Upper lobe of left lung (tissue), 6 donors: Measurements from ENCODE around the gene PCSK6. TPM values are rescaled to one million over a fixed set of nuclear protein-coding genes. Genes with fewer than 3 reads are reported as not detected.
A peak's percentile ranks its signal among the peaks of the same experiment; 100 is the strongest.

Source experiments
- ATAC-seq, 2 donors: fragments of 200-7000 bp; cut with Tn5 transposase; one replicate each; pipeline ENCODE4 v1.9.1; 2022; ENCODE audit warnings: mild to moderate bottlenecking in 2 of 2, moderate library complexity in 2 of 2; ENCODE audit not compliant: low FRiP score in 2 of 2
- DNase-seq, 2 donors: peaks; one replicate each; pipeline ENCODE4 v3.0.0-alpha.2; 2019 to 2020
- H3K27ac ChIP-seq, 4 donors: fragments of 200-600 bp; sonication (generic); one replicate each; pipeline ENCODE4 v1.5.1; 2016 to 2019
- H3K27me3 ChIP-seq, 4 donors: fragments of 200-600 bp; sonication (generic); one replicate each; pipeline ENCODE4 v1.5.1; 2017 to 2019
- H3K36me3 ChIP-seq, 4 donors: fragments of 200-600 bp; sonication (generic); one replicate each; pipeline ENCODE4 v1.5.1; 2016 to 2019
- H3K4me1 ChIP-seq, 4 donors: fragments of 200-600 bp; sonication (generic); one replicate each; pipeline ENCODE4 v1.5.1; 2018 to 2019
- H3K4me3 ChIP-seq, 4 donors: fragments of 200-600 bp; sonication (generic); one replicate each; pipeline ENCODE4 v1.5.1; 2017 to 2019; ENCODE audit warnings: mild to moderate bottlenecking in 2 of 4, moderate library complexity in 1 of 4
- H3K9me3 ChIP-seq, 4 donors: fragments of 200-600 bp; sonication (generic); one replicate each; pipeline ENCODE4 v1.5.1; 2018 to 2019
- CTCF ChIP-seq, 6 experiments: fragments of 450-650 bp in 4 of 6; fragments of 200-600 bp in 2 of 6; sonication (generic) in 2 of 6; IDR thresholded peaks; one replicate each; pipeline ENCODE4 v1.5.1; 2016 to 2019; ENCODE audit warnings: antibody characterized with exemption in 6 of 6
- EP300 ChIP-seq, 4 donors: sonication (generic); formaldehyde crosslinking; IDR thresholded peaks; one replicate each; pipeline ENCODE4 v1.5.1; 2017; ENCODE audit warnings: antibody characterized with exemption in 4 of 4, control low read depth in 2 of 4
- POLR2A ChIP-seq, 4 donors: fragments of 450-650 bp; IDR thresholded peaks; one replicate each; pipeline ENCODE4 v1.5.1; 2016 to 2017; ENCODE audit warnings: antibody characterized with exemption in 4 of 4, mild to moderate bottlenecking in 2 of 4
- POLR2AphosphoS5 ChIP-seq, 2 donors: sonication (generic); formaldehyde crosslinking; IDR thresholded peaks; one replicate each; pipeline ENCODE4 v1.5.1; 2017; ENCODE audit warnings: antibody characterized with exemption in 2 of 2
- WGBS, 2 donors: methylation state at CpG; one replicate each; pipeline ENCODE4 v1.1.5; 2017 to 2018; 5-methylcytosine and 5-hydroxymethylcytosine counted together
- total RNA-seq, 6 donors: library from RNA; depleted of rRNA in 4 of 6; stranded (reverse); fragments of >200 nt in 4 of 6; gene quantifications; one replicate each; pipeline versions ENCODE4 v1.1.0 to v1.2.1, GENCODE V29; 2016 to 2021
- donor health status: DM: no; HTN: no; CAD: no; lungs with moderate emphysema.
- donor health status: DM: no; HTN: yes; CAD: no; lungs with severe emphysema.

PCSK6 gene
- total RNA-seq, 6 donors from 2014 or later, result 3.1 to 24.4 (median 5.5) TPM

- H3K27me3 ChIP-seq, result no peaks in the 10 kb centered on the region
- no peak overlapping the region for H3K4me3 ChIP-seq
- H3K4me1 ChIP-seq, result no peaks in the 10 kb centered on the region
- DNase-seq (peak in 1 of 2 donors; percentile 73), ATAC-seq (no peak)
- WGBS, 2 donors, result 89 to 90% methylated on average over 15 to 24 of the region's 24 CpGs
- H3K27ac ChIP-seq, result no peak overlapping the region
- no peaks in the 10 kb centered on the region for H3K36me3 ChIP-seq
- TF ChIP-seq POLR2AphosphoS5 (IDR thresholded peaks at IDR 0.05) (no peak), POLR2A (IDR thresholded peaks at IDR 0.05) (no peak), EP300 (IDR thresholded peaks at IDR 0.05) (no peak), CTCF (IDR thresholded peaks at IDR 0.05) (no peak)
- no peaks in the 10 kb centered on the region for H3K9me3 ChIP-seq
Observed at GRCh38 chr15:101398247-101398646, 91.3 kb downstream of the PCSK6 start.

GRCh38 chr15:101397521-101398003, 91.9 kb downstream of the PCSK6 start:
- H3K36me3 ChIP-seq, result no peaks in the 10 kb centered on the region
- H3K27ac ChIP-seq, result no peak overlapping the region
- 62 to 67% methylated on average over 8 to 12 of the region's 12 CpGs for WGBS, 2 donors
- no peaks in the 10 kb centered on the region for H3K4me1 ChIP-seq
- H3K4me3 ChIP-seq, result no peak overlapping the region
- H3K27me3 ChIP-seq, result no peaks in the 10 kb centered on the region
- TF ChIP-seq EP300 (IDR thresholded peaks at IDR 0.05) (no peak), CTCF (IDR thresholded peaks at IDR 0.05) (no peak), POLR2AphosphoS5 (IDR thresholded peaks at IDR 0.05) (no peak), POLR2A (IDR thresholded peaks at IDR 0.05) (no peak)
- DNase-seq (no peak), ATAC-seq (peak in 1 of 2 donors; percentile 27)
- no peaks in the 10 kb centered on the region for H3K9me3 ChIP-seq

- DNase-seq (peak in 1 of 2 donors; percentile 10), ATAC-seq (no peak)
- Histone ChIP-seq H3K4me1 (no peaks in the 10 kb centered on the region), H3K9me3 (no peaks in the 10 kb centered on the region), H3K36me3 (no peaks in the 10 kb centered on the region), H3K27ac (no peak overlapping the region), H3K4me3 (no peak overlapping the region), H3K27me3 (no peaks in the 10 kb centered on the region)
- 79 to 89% methylated on average over 18 to 19 of the region's 19 CpGs for WGBS, 2 donors
- TF ChIP-seq POLR2A (IDR thresholded peaks at IDR 0.05) (no peak), EP300 (IDR thresholded peaks at IDR 0.05) (no peak), POLR2AphosphoS5 (IDR thresholded peaks at IDR 0.05) (no peak), CTCF (IDR thresholded peaks at IDR 0.05) (no peak)
Observed at GRCh38 chr15:101396484-101397261, 92.8 kb downstream of the PCSK6 start.

GRCh38 chr15:101394654-101395053, 94.9 kb downstream of the PCSK6 start:
- Histone ChIP-seq H3K36me3 (no peaks in the 10 kb centered on the region), H3K4me1 (no peaks in the 10 kb centered on the region), H3K4me3 (no peak overlapping the region), H3K27ac (no peak overlapping the region), H3K9me3 (no peaks in the 10 kb centered on the region), H3K27me3 (no peaks in the 10 kb centered on the region)
- ATAC-seq (no peak), DNase-seq (peak in 1 of 2 donors; percentile 17)
- WGBS, 2 donors, result 85 to 87% methylated on average over 9 to 11 of the region's 11 CpGs
- TF ChIP-seq POLR2AphosphoS5 (IDR thresholded peaks at IDR 0.05), result no peak
- TF ChIP-seq CTCF (IDR thresholded peaks at IDR 0.05), result no peak
- no peak for TF ChIP-seq EP300 (IDR thresholded peaks at IDR 0.05)
- TF ChIP-seq POLR2A (IDR thresholded peaks at IDR 0.05), result no peak
